Endothelial cell of umbilical vein (primary cell): Measurements from ENCODE around the gene CFTR. TPM values are rescaled to one million over a fixed set of nuclear protein-coding genes. Genes with fewer than 3 reads are reported as not detected.

Experiments used
- BruUV-seq: library from RNA; stranded (reverse); fragments of 400-500 nt; replicated peaks from 2 replicates; lab custom pipeline; 2021; lab: Mats Ljungman, UMichigan
- CTCF ChIA-PET: fragments of 300-600, 350-600 bp; sonication (Branson Sonifier 250); formaldehyde crosslinking; loops from one replicate; lab custom pipeline; 2021; ENCODE audit warnings: antibody characterized with exemption, inconsistent platforms; lab: Charles Lee
- POLR2A ChIA-PET: fragments of 300-600, 350-600 bp; sonication (Branson Sonifier 250); formaldehyde crosslinking; loops from one replicate; lab custom pipeline; 2021; ENCODE audit warnings: antibody characterized with exemption, inconsistent platforms; lab: Charles Lee
- DNase-seq: peaks from one replicate; pipeline ENCODE4 v3.0.0-alpha.2; 2011; ENCODE audit warnings: low read depth, low spot score
- FAIRE-seq: peaks from 2 replicates; lab custom pipeline; 2011; peaks lifted over from hg19 to GRCh38; lab: Jason Lieb, UNC
- H2AFZ ChIP-seq: 2 replicates; pipeline ENCODE4 v1.6.0; 2012; ENCODE audit warnings: low read depth, low read length, control low read depth, inconsistent platforms
- H3K27ac ChIP-seq: 2 replicates; pipeline ENCODE4 v1.5.1; 2011; ENCODE audit warnings: low read depth, mild to moderate bottlenecking, control low read depth, low read length, moderate library complexity; ENCODE audit not compliant: insufficient read depth
- H3K27me3 ChIP-seq, 2 experiments: 2 replicates each; pipeline versions ENCODE4 v1.6.0 to v1.6.1; 2011; ENCODE audit warnings: low read length in 2 of 2, mixed read lengths in 1 of 2; ENCODE audit not compliant: control insufficient read depth in 2 of 2, insufficient read depth in 2 of 2
- H3K36me3 ChIP-seq, 2 experiments: 2 replicates in 1 of 2; 3 replicates in 1 of 2; pipeline ENCODE4 v1.5.1; 2011; ENCODE audit warnings: low read length in 2 of 2, mild to moderate bottlenecking in 1 of 2, moderate library complexity in 1 of 2; ENCODE audit not compliant: control insufficient read depth in 2 of 2, insufficient read depth in 2 of 2; ENCODE audit errors: extremely low read depth in 1 of 2
- H3K4me1 ChIP-seq: 3 replicates; pipeline ENCODE4 v1.5.1; 2011; ENCODE audit warnings: mild to moderate bottlenecking, low read length; ENCODE audit not compliant: control insufficient read depth, insufficient read depth; ENCODE audit errors: extremely low read depth
- H3K4me2 ChIP-seq: 2 replicates; pipeline ENCODE4 v1.6.1; 2011; ENCODE audit warnings: low read length, control low read depth, mixed read lengths; ENCODE audit not compliant: insufficient read depth
- H3K4me3 ChIP-seq, 3 experiments: fragments of 200-600 bp in 1 of 3; sonication (generic), shearing (Covaris generic) in 1 of 3; replicated peaks in 1 of 3; 2 replicates each; pipeline ENCODE4 v1.5.1; 2011 to 2016; ENCODE audit warnings: control low read depth in 3 of 3, low read length in 3 of 3, mild to moderate bottlenecking in 2 of 3, inconsistent platforms in 1 of 3, low read depth in 1 of 3, moderate library complexity in 1 of 3; ENCODE audit not compliant: insufficient read depth in 1 of 3
- H3K79me2 ChIP-seq: 2 replicates; pipeline ENCODE4 v1.6.0; 2012; ENCODE audit warnings: low read length, inconsistent platforms; ENCODE audit not compliant: control insufficient read depth, insufficient read depth
- H3K9ac ChIP-seq: replicated peaks from 2 replicates; pipeline ENCODE3; 2011; ENCODE audit warnings: low read length, control low read depth; ENCODE audit not compliant: insufficient read depth; ENCODE audit errors: extremely low read depth
- H3K9me1 ChIP-seq: replicated peaks from 3 replicates; pipeline ENCODE4 v1.6.0; 2011; ENCODE audit warnings: mild to moderate bottlenecking, low read length; ENCODE audit not compliant: control insufficient read depth, insufficient read depth; ENCODE audit errors: extremely low read depth
- H3K9me3 ChIP-seq: replicated peaks from 2 replicates; pipeline ENCODE4 v1.5.1; 2012; ENCODE audit warnings: low read length, inconsistent platforms; ENCODE audit not compliant: control insufficient read depth, insufficient read depth
- H4K20me1 ChIP-seq: replicated peaks from 2 replicates; pipeline ENCODE3; 2011; ENCODE audit warnings: mild to moderate bottlenecking, low read length; ENCODE audit not compliant: control insufficient read depth, insufficient read depth; ENCODE audit errors: extremely low read depth
- CTCF ChIP-seq, 2 donors: IDR thresholded peaks; 1 replicate in 1 of 2; 2 replicates in 1 of 2; pipeline ENCODE4 v1.5.1; 2011; ENCODE audit warnings: low read length in 2 of 2, mild to moderate bottlenecking in 2 of 2, moderate library complexity in 2 of 2, control low read depth in 1 of 2, inconsistent platforms in 1 of 2, low read depth in 1 of 2; ENCODE audit not compliant: insufficient read depth in 1 of 2; ENCODE audit errors: extremely low read depth in 1 of 2
- EZH2 ChIP-seq: IDR thresholded peaks from 2 replicates; pipeline ENCODE4 v1.6.1; 2012; ENCODE audit warnings: borderline replicate concordance, low read depth, mild to moderate bottlenecking, moderate library complexity, low read length, inconsistent platforms; ENCODE audit not compliant: severe bottlenecking
- FOS ChIP-seq: IDR thresholded peaks from 2 replicates; pipeline ENCODE4 v1.6.1; 2011; ENCODE audit warnings: mild to moderate bottlenecking, low read length, moderate library complexity, borderline replicate concordance; ENCODE audit not compliant: insufficient read depth
- GATA2 ChIP-seq: IDR thresholded peaks from 2 replicates; pipeline ENCODE4 v1.7.0; 2011; ENCODE audit warnings: low read depth, mild to moderate bottlenecking, moderate library complexity, mixed read lengths, low read length; ENCODE audit not compliant: insufficient read length, insufficient read depth
- JUN ChIP-seq: IDR thresholded peaks from 2 replicates; pipeline ENCODE4 v1.6.1; 2011; ENCODE audit warnings: borderline replicate concordance, low read depth; ENCODE audit not compliant: insufficient read length, insufficient read depth
- MAX ChIP-seq: IDR thresholded peaks from 2 replicates; pipeline ENCODE4 v1.6.1; 2011; ENCODE audit not compliant: insufficient read depth, insufficient read length
- MYC ChIP-seq: IDR thresholded peaks from one replicate; pipeline ENCODE4 v1.6.1; 2011; ENCODE audit warnings: mild to moderate bottlenecking, low read depth, low read length
- POLR2A ChIP-seq: IDR thresholded peaks from 2 replicates; pipeline ENCODE4 v1.6.1; 2012; ENCODE audit warnings: low read depth, mild to moderate bottlenecking, control low read depth, low read length
- POLR2AphosphoS5 ChIP-seq: IDR thresholded peaks from 2 replicates; pipeline ENCODE4 v1.6.1; 2012; ENCODE audit warnings: low read depth, mild to moderate bottlenecking, control low read depth, low read length, moderate library complexity; ENCODE audit not compliant: insufficient read depth
- dilution Hi-C: fragments of 300-500 bp; cut with MboI; formaldehyde crosslinking; loops from one replicate; pipeline ENCODE4 v1.15.0; 2019; ENCODE audit warnings: low sequenced_read_pairs; ENCODE audit not compliant: extremely low pct_ligation_motif_present
- intact Hi-C: fragments of 100-400 bp; cut with micrococcal nuclease; formaldehyde crosslinking; loops from one replicate; pipeline ENCODE4 v1.10.0; 2022
- polyA plus RNA-seq, 4 experiments: library from polyadenylated mRNA; depleted of rRNA in 3 of 4; stranded (reverse) in 3 of 4; unstranded in 1 of 4; fragments of >200 nt; gene quantifications; 2 replicates each; pipeline versions ENCODE4 v1.2.1 to v1.2.3, GENCODE V29; 2011 to 2012; ENCODE audit warnings: missing spikeins in 1 of 4
- total RNA-seq: library from RNA; stranded (reverse); gene quantifications from 2 replicates; pipeline ENCODE4 v1.2.3, GENCODE V29; 2021

Gene CFTR
- total and polyA plus RNA-seq, 2 donors (not counting 3 experiments of a cell fraction or from before 2014, with no cell fraction given) = 0.03 TPM; not detected in 1

DNA sequence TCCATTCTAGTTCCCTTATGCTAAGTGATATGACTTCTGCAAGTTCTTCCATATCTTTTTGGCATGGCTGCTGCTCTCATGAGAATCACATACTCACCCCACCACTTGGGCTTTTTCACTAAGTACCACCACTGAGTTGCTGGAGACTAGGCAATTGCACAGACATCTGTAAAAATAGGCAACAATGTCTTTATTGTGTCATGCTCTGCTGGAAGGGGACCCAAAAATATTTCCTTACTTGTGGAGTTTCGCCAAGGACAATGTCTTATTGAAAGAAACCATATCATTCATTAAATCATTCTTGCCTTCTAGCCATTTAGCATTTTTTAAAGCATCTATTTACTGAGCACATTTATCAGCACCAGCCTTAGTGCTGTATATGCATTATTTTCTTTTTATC is 35.2 kb upstream of the CFTR start:
- TF ChIP-seq FOS = no peak
- no peak for TF ChIP-seq MAX
- no peak for TF ChIP-seq POLR2AphosphoS5
- TF ChIP-seq CTCF (IDR thresholded peaks at IDR 0.05; ENCODE audit: extremely low read depth in 1 of 2, insufficient read depth in 1 of 2, low read depth in 1 of 2, low read length in 2 of 2) = no peak
- no peak for TF ChIP-seq JUN
- no peak for TF ChIP-seq GATA2
- no peak for TF ChIP-seq POLR2A
- no peak for TF ChIP-seq EZH2
- no peak for TF ChIP-seq MYC
- BruUV-seq = no TSS peak
- FAIRE-seq = no peak

More for the DNA sequence above, 35.2 kb upstream of the CFTR start:
- dilution Hi-C loops = no loop called here
- Histone ChIP-seq H3K9ac (no peak overlapping the region), H3K27me3 (peaks cover 0 to 2% of the 10 kb centered on the region in 2 experiments), H3K9me1 (no peaks in the 10 kb centered on the region), H3K27ac (no peak overlapping the region), H3K9me3 (no peaks in the 10 kb centered on the region), H3K4me3 (no peak overlapping the region), H3K4me1 (no peaks in the 10 kb centered on the region), H3K4me2 (no peak overlapping the region), H3K36me3 (no peaks in the 10 kb centered on the region), H3K79me2 (no peaks in the 10 kb centered on the region), H4K20me1 (no peaks in the 10 kb centered on the region), H2AFZ (no peak overlapping the region)
- CTCF ChIA-PET = interaction anchor here (1.5 to 1.9 kb wide), 2 partner anchors 10 to 14 kb away, joined by 3 to 8 read pairs; no protein-coding TSS in a partner anchor
- intact Hi-C loops = no loop called here
- DNase-seq = no peak
- POLR2A ChIA-PET = no interaction called here
